Measurements from ENCODE around the gene HIRIP3. TPM values are rescaled to one million over a fixed set of nuclear protein-coding genes. Genes with fewer than 3 reads are reported as not detected.

HIRIP3 gene
- total and polyA plus RNA-seq, 2 of the 4 experiments (the other 2 are of a cell fraction): 5.0 to 10.5 TPM

DNA sequence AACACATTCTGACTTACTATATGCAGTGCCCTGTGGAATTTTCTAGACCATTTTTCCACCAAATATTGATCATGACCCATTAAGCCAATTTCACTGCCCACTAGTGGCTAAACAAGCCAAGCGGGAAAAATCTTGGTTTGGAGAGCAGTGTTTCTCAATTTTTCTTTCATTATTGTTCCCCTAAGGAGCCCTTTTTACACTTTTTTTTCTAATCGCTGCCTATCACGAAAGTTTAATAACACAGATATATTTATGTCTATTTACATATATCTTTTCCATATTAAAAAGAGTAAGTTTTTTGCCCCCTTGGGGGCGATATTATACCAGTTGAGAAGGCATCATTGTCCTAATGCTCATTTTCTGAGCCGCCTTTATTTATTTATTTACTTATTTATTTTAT lies 46.4 kb upstream of the HIRIP3 start:
- Histone ChIP-seq H4K5ac (ENCODE audit: low read depth, low read length) (no peak overlapping the region), H2AFZ (replicated peaks; ENCODE audit: low read length, poor library complexity) (no peak overlapping the region), H3K9me3 (ENCODE audit: control insufficient read depth, insufficient read depth, low read length) (no peaks in the 10 kb centered on the region), H3K4me1 (ENCODE audit: control insufficient read depth, insufficient read depth, low read length) (no peaks in the 10 kb centered on the region), H3K36me3 (ENCODE audit: control insufficient read depth, insufficient read depth, low read length) (no peaks in the 10 kb centered on the region), H3K9ac (ENCODE audit: low read depth, low read length) (no peak overlapping the region), H4K8ac (ENCODE audit: low read depth in 2 of 2, low read length in 2 of 2) (no peak overlapping the region), H2AK5ac (ENCODE audit: low read depth, low read length) (no peak overlapping the region), H2BK120ac (ENCODE audit: low read depth, low read length) (no peak overlapping the region), H3K4ac (ENCODE audit: low read depth, low read length) (no peak overlapping the region), H4K20me1 (ENCODE audit: insufficient read depth, low read length) (no peaks in the 10 kb centered on the region), H3K79me1 (ENCODE audit: low read depth in 1 of 2, low read length in 2 of 2) (no peaks in the 10 kb centered on the region), H2BK15ac (ENCODE audit: low read depth, low read length) (no peak overlapping the region), H3K4me2 (ENCODE audit: low read depth, low read length) (no peak overlapping the region), H3K23ac (ENCODE audit: low read depth, low read length) (no peak overlapping the region), H3K27me3 (ENCODE audit: control insufficient read depth, insufficient read depth, low read length) (peaks cover 8% of the 10 kb centered on the region), H4K91ac (ENCODE audit: insufficient read depth, low read depth, low read length) (no peak overlapping the region), H3K14ac (replicated peaks; ENCODE audit: low read depth, low read length) (no peak overlapping the region), H3K9me1 (ENCODE audit: insufficient read depth, low read length) (peaks cover 6% of the 10 kb centered on the region), H2BK20ac (ENCODE audit: low read depth, low read length) (no peak overlapping the region), H3K56ac (ENCODE audit: extremely low read depth, insufficient read depth, low read length) (no peak overlapping the region), H3K4me3 (ENCODE audit: insufficient read depth, low read depth, low read length) (no peak overlapping the region), H2BK5ac (ENCODE audit: low read depth, low read length, poor library complexity, severe bottlenecking) (no peak overlapping the region), H3K18ac (ENCODE audit: low read depth, low read length) (no peak overlapping the region), H3K27ac (ENCODE audit: insufficient read depth, low read length) (no peak overlapping the region), H2AK9ac (replicated peaks; ENCODE audit: low read depth, low read length, poor library complexity) (no peak overlapping the region)
- POLR2A ChIA-PET (ENCODE audit: unreplicated experiment): no interaction called here
- peak; percentile 46 for DNase-seq
- intact Hi-C loops (cut with micrococcal nuclease) (no loop called here), dilution Hi-C loops (cut with HindIII; ENCODE audit: low sequenced_read_pairs, unreplicated experiment) (no loop called here), in situ Hi-C loops (cut with MboI; ENCODE audit: low sequenced_read_pairs) (no loop called here)
- WGBS, 2 experiments (ENCODE audit: extremely low coverage in 2 of 2, insufficient read length in 1 of 2): no CpG with 5 or more reads among the region's 5 CpGs
- TF ChIP-seq MXI1 (IDR thresholded peaks at IDR 0.05; ENCODE audit: borderline replicate concordance, low read depth, low read length): no peak
- TF ChIP-seq POLR2A (IDR thresholded peaks at IDR 0.05; ENCODE audit: low read depth, low read length): no peak
- TF ChIP-seq CHD1 (IDR thresholded peaks at IDR 0.05; ENCODE audit: low read depth, low read length): no peak
- no peak for TF ChIP-seq RCOR1 (IDR thresholded peaks at IDR 0.05; ENCODE audit: insufficient replicate concordance, low read length)
- no peak for TF ChIP-seq FOS (IDR thresholded peaks at IDR 0.05; ENCODE audit: low read depth, low read length)
- TF ChIP-seq, protein P1, sequence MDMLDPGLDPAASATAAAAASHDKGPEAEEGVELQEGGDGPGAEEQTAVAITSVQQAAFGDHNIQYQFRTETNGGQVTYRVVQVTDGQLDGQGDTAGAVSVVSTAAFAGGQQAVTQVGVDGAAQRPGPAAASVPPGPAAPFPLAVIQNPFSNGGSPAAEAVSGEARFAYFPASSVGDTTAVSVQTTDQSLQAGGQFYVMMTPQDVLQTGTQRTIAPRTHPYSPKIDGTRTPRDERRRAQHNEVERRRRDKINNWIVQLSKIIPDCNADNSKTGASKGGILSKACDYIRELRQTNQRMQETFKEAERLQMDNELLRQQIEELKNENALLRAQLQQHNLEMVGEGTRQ (IDR thresholded peaks at IDR 0.05; ENCODE audit: low read depth, low read length): no peak
- TF ChIP-seq MAFK (IDR thresholded peaks at IDR 0.05; ENCODE audit: low read depth, low read length): no peak
- TF ChIP-seq, protein P2, sequence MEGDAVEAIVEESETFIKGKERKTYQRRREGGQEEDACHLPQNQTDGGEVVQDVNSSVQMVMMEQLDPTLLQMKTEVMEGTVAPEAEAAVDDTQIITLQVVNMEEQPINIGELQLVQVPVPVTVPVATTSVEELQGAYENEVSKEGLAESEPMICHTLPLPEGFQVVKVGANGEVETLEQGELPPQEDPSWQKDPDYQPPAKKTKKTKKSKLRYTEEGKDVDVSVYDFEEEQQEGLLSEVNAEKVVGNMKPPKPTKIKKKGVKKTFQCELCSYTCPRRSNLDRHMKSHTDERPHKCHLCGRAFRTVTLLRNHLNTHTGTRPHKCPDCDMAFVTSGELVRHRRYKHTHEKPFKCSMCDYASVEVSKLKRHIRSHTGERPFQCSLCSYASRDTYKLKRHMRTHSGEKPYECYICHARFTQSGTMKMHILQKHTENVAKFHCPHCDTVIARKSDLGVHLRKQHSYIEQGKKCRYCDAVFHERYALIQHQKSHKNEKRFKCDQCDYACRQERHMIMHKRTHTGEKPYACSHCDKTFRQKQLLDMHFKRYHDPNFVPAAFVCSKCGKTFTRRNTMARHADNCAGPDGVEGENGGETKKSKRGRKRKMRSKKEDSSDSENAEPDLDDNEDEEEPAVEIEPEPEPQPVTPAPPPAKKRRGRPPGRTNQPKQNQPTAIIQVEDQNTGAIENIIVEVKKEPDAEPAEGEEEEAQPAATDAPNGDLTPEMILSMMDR (conservative IDR thresholded peaks at IDR 0.05; ENCODE audit: low read depth, low read length): peak; percentile 61
- TF ChIP-seq SMC3 (IDR thresholded peaks at IDR 0.05; ENCODE audit: low read depth, low read length): peak; percentile 44
- no peak for TF ChIP-seq RFX5 (IDR thresholded peaks at IDR 0.05; ENCODE audit: low read depth, low read length)
- no peak for TF ChIP-seq MAZ (IDR thresholded peaks at IDR 0.05; ENCODE audit: borderline replicate concordance, low read depth, low read length)
- no peak for TF ChIP-seq NFE2L2 (IDR thresholded peaks at IDR 0.05; ENCODE audit: low read depth, low read length)
- TF ChIP-seq, protein P3, sequence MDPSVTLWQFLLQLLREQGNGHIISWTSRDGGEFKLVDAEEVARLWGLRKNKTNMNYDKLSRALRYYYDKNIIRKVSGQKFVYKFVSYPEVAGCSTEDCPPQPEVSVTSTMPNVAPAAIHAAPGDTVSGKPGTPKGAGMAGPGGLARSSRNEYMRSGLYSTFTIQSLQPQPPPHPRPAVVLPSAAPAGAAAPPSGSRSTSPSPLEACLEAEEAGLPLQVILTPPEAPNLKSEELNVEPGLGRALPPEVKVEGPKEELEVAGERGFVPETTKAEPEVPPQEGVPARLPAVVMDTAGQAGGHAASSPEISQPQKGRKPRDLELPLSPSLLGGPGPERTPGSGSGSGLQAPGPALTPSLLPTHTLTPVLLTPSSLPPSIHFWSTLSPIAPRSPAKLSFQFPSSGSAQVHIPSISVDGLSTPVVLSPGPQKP (IDR thresholded peaks at IDR 0.05; ENCODE audit: borderline replicate concordance, low read depth, low read length): no peak
- TF ChIP-seq BHLHE40 (IDR thresholded peaks at IDR 0.05; ENCODE audit: low read depth, low read length): no peak
- no peak for TF ChIP-seq CEBPB (IDR thresholded peaks at IDR 0.05; ENCODE audit: low read depth, low read length)
- peak; percentile 66 for TF ChIP-seq RAD21 (IDR thresholded peaks at IDR 0.05; ENCODE audit: low read length)
- no TSS peak for BruUV-seq (replicated peaks)
- CTCF ChIA-PET: interaction anchor here (1.4 kb wide), 1 partner anchor 10 kb away, joined by 6 read pairs; no protein-coding TSS in a partner anchor
- ATAC-seq (ENCODE audit: low read depth): peak; percentile 63
